ENCODE data around the gene PLPPR1. TPM values are rescaled to one million over a fixed set of nuclear protein-coding genes. Genes with fewer than 3 reads are reported as not detected.

The PLPPR1 gene
- total RNA-seq, 2 experiments from 2014 or later, result not detected

- Mint-ChIP-seq H3K4me3 (no peak overlapping the region), H3K36me3 (ENCODE audit: low read depth) (no peaks in the 10 kb centered on the region), H3K9me3 (no peaks in the 10 kb centered on the region), H3K27ac (no peak overlapping the region), H3K27me3 (no peaks in the 10 kb centered on the region), H3K4me1 (no peaks in the 10 kb centered on the region)
- ChIA-PET CTCF (no interaction called here), POLR2A (no interaction called here)
- DNase-seq, result no peak
These were observed 184.1 kb downstream of the PLPPR1 start for GRCh38 chr9:101212661-101213060.

- Mint-ChIP-seq H3K36me3 (ENCODE audit: low read depth) (no peaks in the 10 kb centered on the region), H3K4me1 (no peaks in the 10 kb centered on the region), H3K4me3 (no peak overlapping the region), H3K9me3 (no peaks in the 10 kb centered on the region), H3K27ac (no peak overlapping the region), H3K27me3 (no peaks in the 10 kb centered on the region)
- DNase-seq, result no peak
- CTCF ChIA-PET, result no interaction called here
- POLR2A ChIA-PET, result no interaction called here
These were observed 190.5 kb downstream of the PLPPR1 start for GRCh38 chr9:101219030-101219429.

- CTCF ChIA-PET, result no interaction called here
- DNase-seq, result no peak
These were observed 191.8 kb downstream of the PLPPR1 start for GRCh38 chr9:101220341-101220740.

GRCh38 chr9:101225271-101225670 lies 196.7 kb downstream of the PLPPR1 start:
- CTCF ChIA-PET, result no interaction called here

More at GRCh38 chr9:101220341-101220740, 191.8 kb downstream of the PLPPR1 start:
- H3K4me1 Mint-ChIP-seq, result no peaks in the 10 kb centered on the region
- H3K27me3 Mint-ChIP-seq, result no peaks in the 10 kb centered on the region
- H3K27ac Mint-ChIP-seq, result no peak overlapping the region
- POLR2A ChIA-PET, result no interaction called here
- no peak overlapping the region for H3K4me3 Mint-ChIP-seq
- H3K9me3 Mint-ChIP-seq, result no peaks in the 10 kb centered on the region
- H3K36me3 Mint-ChIP-seq (ENCODE audit: low read depth), result no peaks in the 10 kb centered on the region

GRCh38 chr9:101226161-101226560 lies 197.6 kb downstream of the PLPPR1 start:
- no peaks in the 10 kb centered on the region for H3K9me3 Mint-ChIP-seq
- H3K27me3 Mint-ChIP-seq, result no peaks in the 10 kb centered on the region
- no peak for DNase-seq
- CTCF ChIA-PET, result no interaction called here
- no peak overlapping the region for H3K27ac Mint-ChIP-seq
- no peaks in the 10 kb centered on the region for H3K36me3 Mint-ChIP-seq (ENCODE audit: low read depth)
- POLR2A ChIA-PET, result no interaction called here
- no peaks in the 10 kb centered on the region for H3K4me1 Mint-ChIP-seq
- H3K4me3 Mint-ChIP-seq, result no peak overlapping the region

More at GRCh38 chr9:101225271-101225670, 196.7 kb downstream of the PLPPR1 start:
- H3K4me1 Mint-ChIP-seq, result no peaks in the 10 kb centered on the region
- no peak overlapping the region for H3K4me3 Mint-ChIP-seq
- no peaks in the 10 kb centered on the region for H3K27me3 Mint-ChIP-seq
- POLR2A ChIA-PET, result no interaction called here
- no peaks in the 10 kb centered on the region for H3K36me3 Mint-ChIP-seq (ENCODE audit: low read depth)
- no peak for DNase-seq
- no peak overlapping the region for H3K27ac Mint-ChIP-seq
- H3K9me3 Mint-ChIP-seq, result no peaks in the 10 kb centered on the region

GRCh38 chr9:101226803-101227202 lies 198.3 kb downstream of the PLPPR1 start:
- Mint-ChIP-seq H3K27me3 (no peaks in the 10 kb centered on the region), H3K9me3 (no peaks in the 10 kb centered on the region), H3K4me3 (no peak overlapping the region), H3K36me3 (ENCODE audit: low read depth) (no peaks in the 10 kb centered on the region), H3K27ac (no peak overlapping the region), H3K4me1 (no peaks in the 10 kb centered on the region)
- ChIA-PET CTCF (no interaction called here), POLR2A (no interaction called here)
- DNase-seq, result no peak

GRCh38 chr9:101229606-101230005 lies 201.1 kb downstream of the PLPPR1 start:
- Mint-ChIP-seq H3K36me3 (ENCODE audit: low read depth) (no peaks in the 10 kb centered on the region), H3K9me3 (no peaks in the 10 kb centered on the region), H3K4me3 (no peak overlapping the region), H3K4me1 (no peaks in the 10 kb centered on the region), H3K27me3 (no peaks in the 10 kb centered on the region), H3K27ac (no peak overlapping the region)
- CTCF ChIA-PET, result no interaction called here
- no peak for DNase-seq
- POLR2A ChIA-PET, result no interaction called here

- DNase-seq, result no peak
- H3K27me3 Mint-ChIP-seq, result no peaks in the 10 kb centered on the region
- no peak overlapping the region for H3K27ac Mint-ChIP-seq
- ChIA-PET CTCF (no interaction called here), POLR2A (no interaction called here)
- no peaks in the 10 kb centered on the region for H3K4me1 Mint-ChIP-seq
- no peaks in the 10 kb centered on the region for H3K36me3 Mint-ChIP-seq (ENCODE audit: low read depth)
- H3K9me3 Mint-ChIP-seq, result no peaks in the 10 kb centered on the region
- no peak overlapping the region for H3K4me3 Mint-ChIP-seq
These were observed 204.0 kb downstream of the PLPPR1 start for GRCh38 chr9:101232405-101232977.

- no peak overlapping the region for H3K27ac Mint-ChIP-seq
- DNase-seq, result no peak
- CTCF ChIA-PET, result no interaction called here
- POLR2A ChIA-PET, result no interaction called here
- H3K9me3 Mint-ChIP-seq, result no peaks in the 10 kb centered on the region
- no peaks in the 10 kb centered on the region for H3K27me3 Mint-ChIP-seq
- no peak overlapping the region for H3K4me3 Mint-ChIP-seq
- H3K36me3 Mint-ChIP-seq (ENCODE audit: low read depth), result no peaks in the 10 kb centered on the region
- H3K4me1 Mint-ChIP-seq, result no peaks in the 10 kb centered on the region
These were observed 206.8 kb downstream of the PLPPR1 start for GRCh38 chr9:101235105-101235866.

GRCh38 chr9:101242651-101243050 lies 214.1 kb downstream of the PLPPR1 start:
- no peaks in the 10 kb centered on the region for H3K4me1 Mint-ChIP-seq

GRCh38 chr9:101246691-101247090 lies 218.2 kb downstream of the PLPPR1 start:
- ChIA-PET CTCF (interaction anchor here (0.5 kb wide), 1 partner anchor 325 kb away, joined by 3 read pairs; no protein-coding TSS in a partner anchor), POLR2A (no interaction called here)
- no peak for DNase-seq
- Mint-ChIP-seq H3K9me3 (no peaks in the 10 kb centered on the region), H3K27ac (no peak overlapping the region), H3K4me3 (no peak overlapping the region), H3K36me3 (ENCODE audit: low read depth) (no peaks in the 10 kb centered on the region), H3K27me3 (no peaks in the 10 kb centered on the region), H3K4me1 (no peaks in the 10 kb centered on the region)

More at GRCh38 chr9:101242651-101243050, 214.1 kb downstream of the PLPPR1 start:
- Mint-ChIP-seq H3K4me3 (no peak overlapping the region), H3K36me3 (ENCODE audit: low read depth) (no peaks in the 10 kb centered on the region), H3K9me3 (no peaks in the 10 kb centered on the region), H3K27me3 (no peaks in the 10 kb centered on the region), H3K27ac (no peak overlapping the region)
- CTCF ChIA-PET, result no interaction called here
- POLR2A ChIA-PET, result no interaction called here
- no peak for DNase-seq

- DNase-seq, result no peak
- ChIA-PET CTCF (no interaction called here), POLR2A (no interaction called here)
- no peak overlapping the region for H3K27ac Mint-ChIP-seq
- H3K36me3 Mint-ChIP-seq (ENCODE audit: low read depth), result no peaks in the 10 kb centered on the region
- no peaks in the 10 kb centered on the region for H3K9me3 Mint-ChIP-seq
- H3K27me3 Mint-ChIP-seq, result no peaks in the 10 kb centered on the region
- no peaks in the 10 kb centered on the region for H3K4me1 Mint-ChIP-seq
- H3K4me3 Mint-ChIP-seq, result no peak overlapping the region
These were observed 218.8 kb downstream of the PLPPR1 start for GRCh38 chr9:101247297-101247696.

GRCh38 chr9:101254733-101255433 lies 226.4 kb downstream of the PLPPR1 start:
- H3K36me3 Mint-ChIP-seq (ENCODE audit: low read depth), result no peaks in the 10 kb centered on the region
- no peak overlapping the region for H3K27ac Mint-ChIP-seq
- no peaks in the 10 kb centered on the region for H3K9me3 Mint-ChIP-seq
- no peak overlapping the region for H3K4me3 Mint-ChIP-seq
- DNase-seq, result no peak
- ChIA-PET CTCF (no interaction called here), POLR2A (no interaction called here)
- H3K27me3 Mint-ChIP-seq, result no peaks in the 10 kb centered on the region
- no peaks in the 10 kb centered on the region for H3K4me1 Mint-ChIP-seq

All from activated CD4-positive, alpha-beta T cell treated with anti-CD3 and anti-CD28 coated beads, Interleukin-2, amount 10 ng/mL, durations not matched to agents 7 days and 5 days (primary cell).